DND-41 (cell line): ENCODE data around the gene CARMIL1.

Experiments
- EZH2 ChIP-seq: IDR thresholded peaks from 3 replicates; pipeline ENCODE4 v1.6.1; 2012; ENCODE audit warnings: borderline replicate concordance, low read depth, mild to moderate bottlenecking, moderate library complexity, low read length, inconsistent platforms; ENCODE audit not compliant: severe bottlenecking
- TF ChIP-seq, protein P1 (sequence below): IDR thresholded peaks from 2 replicates; pipeline ENCODE4 v1.5.1; 2012; ENCODE audit warnings: borderline replicate concordance, low read length, moderate library complexity, mild to moderate bottlenecking; ENCODE audit not compliant: poor library complexity, severe bottlenecking; ENCODE audit errors: extremely low read depth

- TF ChIP-seq, protein P1, sequence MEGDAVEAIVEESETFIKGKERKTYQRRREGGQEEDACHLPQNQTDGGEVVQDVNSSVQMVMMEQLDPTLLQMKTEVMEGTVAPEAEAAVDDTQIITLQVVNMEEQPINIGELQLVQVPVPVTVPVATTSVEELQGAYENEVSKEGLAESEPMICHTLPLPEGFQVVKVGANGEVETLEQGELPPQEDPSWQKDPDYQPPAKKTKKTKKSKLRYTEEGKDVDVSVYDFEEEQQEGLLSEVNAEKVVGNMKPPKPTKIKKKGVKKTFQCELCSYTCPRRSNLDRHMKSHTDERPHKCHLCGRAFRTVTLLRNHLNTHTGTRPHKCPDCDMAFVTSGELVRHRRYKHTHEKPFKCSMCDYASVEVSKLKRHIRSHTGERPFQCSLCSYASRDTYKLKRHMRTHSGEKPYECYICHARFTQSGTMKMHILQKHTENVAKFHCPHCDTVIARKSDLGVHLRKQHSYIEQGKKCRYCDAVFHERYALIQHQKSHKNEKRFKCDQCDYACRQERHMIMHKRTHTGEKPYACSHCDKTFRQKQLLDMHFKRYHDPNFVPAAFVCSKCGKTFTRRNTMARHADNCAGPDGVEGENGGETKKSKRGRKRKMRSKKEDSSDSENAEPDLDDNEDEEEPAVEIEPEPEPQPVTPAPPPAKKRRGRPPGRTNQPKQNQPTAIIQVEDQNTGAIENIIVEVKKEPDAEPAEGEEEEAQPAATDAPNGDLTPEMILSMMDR = no peak
- TF ChIP-seq EZH2 = no peak
Measured at GRCh38 chr6:25360621-25361020, 81.4 kb downstream of the CARMIL1 start.
